GM03348 (cell line): ENCODE results near the gene AP2B1.
A peak's percentile ranks its signal among the peaks of the same experiment; 100 is the strongest.
"Not testable (repeated sequence)": the region's sequence is repeated elsewhere in the genome, so short reads cannot be mapped to it uniquely, and the experiment has no call there.

ENCODE experiments used
- DNase-seq: peaks from one replicate; pipeline ENCODE4 v3.0.0; 2012; ENCODE audit warnings: low spot score

Gene AP2B1

DNA sequence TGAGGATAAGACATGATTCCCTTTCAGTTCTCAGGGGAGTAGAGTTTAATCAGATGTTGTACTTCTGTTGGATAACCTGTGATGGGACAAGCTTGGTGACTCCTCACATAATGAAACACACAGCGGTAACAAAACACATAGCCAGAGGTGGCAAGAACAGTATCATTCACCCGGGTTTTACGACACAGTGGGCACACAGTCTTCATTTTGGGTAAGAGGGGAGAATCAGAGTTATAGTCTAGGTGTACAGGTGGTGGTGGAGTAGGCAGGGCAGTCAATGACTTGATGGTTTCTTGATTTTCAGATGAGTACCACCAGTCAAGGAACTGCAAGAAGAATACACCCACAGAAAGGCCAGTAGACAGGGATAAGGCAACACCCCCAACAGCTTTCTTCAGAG lies 11.4 kb upstream of the AP2B1 start:
- no peak for DNase-seq

DNA sequence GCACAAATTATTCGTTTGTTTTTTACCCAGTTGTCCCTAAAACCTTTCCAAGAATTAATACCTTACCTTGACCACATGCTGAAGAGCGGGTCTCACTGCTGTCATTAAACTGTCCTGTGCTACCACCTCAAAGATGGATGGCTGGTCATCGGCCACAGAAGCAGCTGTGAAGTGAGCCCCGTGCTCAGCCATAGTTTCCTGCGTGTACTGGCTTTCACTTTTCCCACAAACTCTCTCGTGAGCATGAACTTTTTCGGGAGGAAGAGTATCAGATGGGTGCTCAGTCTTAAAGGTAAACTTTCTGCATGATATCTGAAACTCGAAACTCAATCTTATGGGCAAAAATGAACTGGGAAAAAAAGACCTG lies 9.3 kb upstream of the AP2B1 start:
- peak; percentile 14 for DNase-seq

DNA sequence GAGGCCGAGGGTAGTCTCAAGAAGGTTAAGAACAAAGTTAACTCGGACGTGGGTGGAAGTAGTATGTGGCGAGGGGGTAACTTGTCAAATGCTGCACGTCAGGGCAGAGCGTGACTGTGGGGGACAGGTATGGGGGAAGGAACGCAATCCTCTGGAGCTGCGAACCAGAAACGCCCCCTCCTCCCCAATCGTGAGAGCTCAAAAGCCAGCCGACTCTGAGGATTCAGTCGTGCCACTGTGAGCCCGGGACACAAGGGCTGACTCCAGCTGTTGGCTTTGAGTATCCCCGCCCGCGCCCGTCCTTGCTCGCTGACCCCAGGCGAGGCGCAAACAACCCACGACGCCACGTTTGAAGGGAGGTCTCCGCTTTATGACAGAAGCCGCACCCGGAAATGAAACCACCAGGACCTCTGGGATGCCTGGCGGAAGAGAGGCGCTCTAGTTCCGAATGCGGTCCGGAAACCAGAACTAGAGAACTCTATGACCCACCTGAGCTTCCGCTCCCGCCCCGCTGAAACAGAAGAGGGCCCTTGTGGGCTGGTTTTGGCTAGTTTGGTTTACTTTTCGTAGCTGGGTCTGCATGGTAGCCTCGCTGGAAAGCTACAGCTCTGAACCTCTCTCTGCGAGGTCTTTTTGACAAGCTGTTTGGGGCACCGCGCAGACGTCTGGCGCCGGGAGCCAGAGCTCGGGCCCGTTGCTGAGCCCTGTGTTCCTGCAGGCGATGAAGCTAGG lies 8.8 kb upstream of the AP2B1 start, which contains the start of gene PEX12:
Gene PEX12, minus strand, starts transcription at position 375 of the 732 bp plus-strand sequence. CDS start 550 bp downstream, outside the sequence.
- peak; percentile 86 for DNase-seq

DNA sequence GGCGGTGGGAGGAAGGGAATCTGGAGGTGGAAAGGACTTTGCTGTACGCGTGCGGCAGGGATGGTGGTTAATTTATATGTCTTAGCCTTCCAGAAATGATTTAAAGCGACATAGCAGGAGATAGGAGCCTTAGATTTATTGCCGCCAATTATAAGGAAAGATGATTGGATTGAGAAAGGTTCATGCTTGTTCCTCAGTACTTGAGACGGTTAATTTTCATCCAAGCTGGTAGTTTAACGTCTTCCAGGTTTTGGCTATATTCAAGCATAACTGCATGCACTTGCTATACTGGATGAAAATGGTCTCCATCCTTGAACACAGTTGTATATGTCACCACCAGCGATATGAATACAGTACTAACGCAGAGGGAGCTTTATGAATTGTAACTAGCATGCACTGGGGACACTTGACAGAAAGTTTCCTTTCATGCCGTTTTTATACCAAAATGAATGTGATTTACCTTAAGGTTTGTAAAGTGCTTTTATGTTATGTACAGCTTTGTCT lies 8.1 kb upstream of the AP2B1 start:
- no peak for DNase-seq

DNA sequence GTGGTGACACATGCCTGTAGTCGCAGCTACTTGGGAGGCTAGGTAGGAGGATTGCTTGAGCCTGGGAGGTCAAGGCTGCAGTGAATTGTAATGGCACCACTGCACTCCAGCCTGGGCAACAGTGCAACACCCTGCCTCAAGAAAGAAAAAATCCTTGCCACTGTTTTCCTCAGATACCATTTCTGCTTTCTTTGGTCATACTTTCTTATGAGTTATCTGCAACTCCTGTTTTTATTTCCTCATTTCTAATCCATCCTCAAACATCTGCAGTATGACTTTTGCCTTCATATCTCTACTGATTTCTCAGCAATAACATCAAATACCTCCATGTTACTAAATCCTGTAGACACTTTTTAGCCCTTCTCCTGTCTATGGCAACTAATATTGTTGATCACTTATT lies 3.1 kb upstream of the AP2B1 start:
- DNase-seq = no peak

DNA sequence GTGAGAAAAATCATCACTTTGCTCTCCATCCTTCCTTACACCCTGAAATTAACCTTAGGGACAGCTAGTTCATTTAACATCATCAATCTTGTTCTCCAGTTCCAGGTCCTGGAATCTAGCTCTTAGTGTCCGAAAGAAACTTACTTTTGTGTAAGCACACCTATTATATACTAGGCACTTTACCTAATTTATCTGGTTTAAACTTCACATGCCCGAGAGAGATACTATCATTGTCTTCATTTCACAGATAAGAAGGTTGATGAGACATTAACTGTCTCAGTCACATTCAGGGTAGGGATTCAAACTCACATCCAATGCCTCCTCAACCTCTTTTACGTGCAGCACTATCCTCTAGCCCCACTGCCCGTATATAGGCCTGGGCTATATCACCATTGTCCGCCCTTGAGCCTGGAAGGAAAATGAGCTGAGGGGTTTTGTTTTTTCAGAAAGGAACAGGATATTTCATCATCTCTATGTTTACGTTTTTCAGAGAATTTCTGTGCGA lies 501 bp upstream of the AP2B1 start:
- DNase-seq = no peak

DNA sequence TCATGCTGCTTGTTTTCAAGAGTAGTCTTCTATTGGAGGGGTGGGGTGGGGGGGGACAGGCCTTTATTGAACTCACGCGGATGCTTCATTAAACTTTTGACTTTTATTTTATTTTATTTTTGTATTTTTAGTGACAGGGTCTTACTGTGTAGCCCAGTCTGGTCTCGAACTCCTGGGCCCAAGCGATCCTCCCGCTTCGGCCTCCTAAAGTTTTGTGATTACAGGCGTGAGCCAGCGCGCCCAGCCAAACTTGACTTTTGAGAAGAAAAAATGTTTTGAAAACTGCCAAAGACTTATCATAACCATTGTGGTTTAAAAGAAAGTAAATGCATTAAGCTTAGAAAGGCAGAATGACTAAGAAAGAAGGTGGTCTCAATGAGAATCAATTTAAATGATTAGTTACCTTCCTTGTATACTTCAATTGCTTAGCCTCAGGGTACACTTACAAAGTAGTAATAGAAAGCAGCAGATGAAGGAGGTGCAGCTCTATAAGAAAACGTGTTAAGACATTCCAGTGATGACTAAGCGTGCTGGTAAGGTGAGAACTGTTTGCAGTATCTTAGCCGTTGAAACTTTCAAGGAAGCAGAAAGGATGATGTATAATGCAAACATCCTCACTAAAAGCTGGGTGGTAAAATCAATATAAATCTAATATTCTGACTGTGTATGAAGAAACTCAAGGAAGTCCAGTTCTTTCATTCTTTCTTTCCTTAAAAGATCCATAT lies 1.2 kb downstream of the AP2B1 start:
- DNase-seq = no peak

DNA sequence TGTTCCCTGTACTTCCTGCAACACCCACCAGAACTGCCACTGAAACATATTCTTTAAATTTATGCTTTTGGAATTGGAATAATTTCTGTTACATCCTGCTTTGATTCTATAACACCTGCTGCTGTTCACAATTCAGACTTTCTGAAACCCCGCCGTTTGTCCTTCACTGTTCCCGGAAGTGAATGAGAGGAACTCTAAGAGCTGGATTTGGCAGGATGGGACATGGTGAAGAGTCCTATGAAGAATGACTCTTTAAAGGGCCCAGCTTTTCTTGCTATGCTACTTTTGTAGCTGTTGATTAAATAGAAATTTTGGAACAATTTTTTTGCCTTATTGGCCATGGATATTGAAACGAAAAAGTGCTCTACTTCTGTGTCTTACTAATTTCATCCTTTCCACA lies 8.9 kb downstream of the AP2B1 start:
- DNase-seq = no peak

DNA sequence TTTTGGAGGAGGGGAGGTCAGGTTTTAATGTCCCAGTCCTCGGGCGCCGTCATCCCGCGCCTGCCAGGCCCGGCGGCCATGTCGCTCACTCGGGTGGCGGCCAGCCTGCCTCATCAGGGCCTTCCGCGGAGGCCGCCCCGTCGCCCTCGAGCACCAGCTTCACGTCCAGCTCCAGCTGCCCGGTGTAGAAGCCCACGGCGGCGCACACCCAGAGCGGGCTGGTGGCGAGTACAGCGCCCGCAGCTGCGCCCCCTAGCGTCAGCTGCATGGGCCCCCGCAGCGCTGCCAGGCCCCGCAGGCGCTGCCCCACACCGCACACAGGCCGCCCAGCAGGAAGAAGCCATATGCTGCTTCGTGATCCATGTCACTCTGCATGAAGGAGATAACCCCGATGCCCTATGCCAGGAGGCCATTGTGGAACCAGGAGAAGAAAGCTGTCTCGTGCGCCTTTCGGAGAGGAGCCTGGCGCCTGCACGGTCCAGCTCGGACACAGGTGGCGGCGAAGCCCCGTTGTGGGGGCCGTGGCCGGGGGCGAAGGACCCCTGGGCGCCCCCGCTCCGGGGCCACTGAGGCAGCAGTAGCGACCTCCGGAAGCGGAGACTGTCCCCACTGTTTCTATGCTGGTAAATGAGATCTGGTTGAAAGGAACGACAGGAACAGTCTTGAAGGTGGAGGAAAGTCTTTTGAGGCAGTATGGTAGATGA lies 9.6 kb downstream of the AP2B1 start:
- no peak for DNase-seq

DNA sequence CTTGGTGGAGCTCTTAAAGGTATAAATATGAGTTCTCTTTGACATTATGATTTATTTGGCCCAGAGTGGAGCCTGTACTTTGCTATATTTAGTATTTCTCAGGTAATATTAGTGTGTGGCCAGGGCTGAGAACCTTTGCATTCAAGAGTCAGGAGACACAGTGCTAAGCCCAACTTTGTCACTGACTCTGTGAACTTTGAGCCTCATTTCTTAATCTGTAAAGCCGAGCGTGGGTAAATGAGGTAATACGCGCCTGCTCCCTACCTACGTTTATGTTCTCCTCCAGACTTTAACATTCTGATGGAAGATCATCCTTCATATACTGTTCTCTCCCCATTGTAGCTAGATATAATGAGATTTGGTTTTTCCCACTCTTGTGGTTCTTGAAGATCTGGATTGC lies 10.5 kb downstream of the AP2B1 start:
- no peak for DNase-seq

DNA sequence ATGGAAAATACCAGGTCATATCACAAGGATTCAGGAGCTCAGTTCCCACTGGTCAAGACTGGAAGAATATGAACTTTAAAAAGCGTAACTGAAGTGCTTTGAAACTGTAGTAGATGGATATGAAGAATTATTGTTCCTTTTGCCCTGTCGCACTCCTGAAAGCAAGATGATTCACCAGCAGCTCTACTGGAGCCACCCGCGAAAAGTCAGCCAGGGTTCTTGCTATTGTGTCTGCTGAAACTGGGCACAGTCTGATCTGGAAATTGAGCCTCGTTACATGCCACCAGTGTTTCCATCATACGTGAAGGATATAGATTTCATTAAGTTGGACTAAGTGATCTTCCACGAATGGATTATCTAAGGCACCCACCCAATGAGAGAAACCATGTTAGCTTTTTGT lies 16.6 kb downstream of the AP2B1 start:
- DNase-seq = no peak

DNA sequence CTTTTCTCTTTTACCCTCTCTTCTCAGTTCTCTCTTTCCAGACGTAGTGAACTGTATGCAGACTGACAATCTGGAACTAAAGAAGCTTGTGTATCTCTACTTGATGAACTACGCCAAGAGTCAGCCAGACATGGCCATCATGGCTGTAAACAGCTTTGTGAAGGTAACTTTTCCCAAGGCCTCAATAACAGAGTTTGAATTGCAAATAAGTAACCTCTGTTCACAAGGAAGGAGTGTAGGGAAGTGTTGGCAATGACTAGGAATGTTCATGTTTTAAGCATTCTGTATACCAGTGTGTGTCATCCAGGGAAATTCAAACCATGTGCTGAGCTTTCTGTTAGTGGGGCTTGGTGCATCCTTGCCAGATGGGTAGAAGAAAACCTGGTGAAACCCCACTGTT lies 18.6 kb downstream of the AP2B1 start:
- DNase-seq = peak; percentile 75

DNA sequence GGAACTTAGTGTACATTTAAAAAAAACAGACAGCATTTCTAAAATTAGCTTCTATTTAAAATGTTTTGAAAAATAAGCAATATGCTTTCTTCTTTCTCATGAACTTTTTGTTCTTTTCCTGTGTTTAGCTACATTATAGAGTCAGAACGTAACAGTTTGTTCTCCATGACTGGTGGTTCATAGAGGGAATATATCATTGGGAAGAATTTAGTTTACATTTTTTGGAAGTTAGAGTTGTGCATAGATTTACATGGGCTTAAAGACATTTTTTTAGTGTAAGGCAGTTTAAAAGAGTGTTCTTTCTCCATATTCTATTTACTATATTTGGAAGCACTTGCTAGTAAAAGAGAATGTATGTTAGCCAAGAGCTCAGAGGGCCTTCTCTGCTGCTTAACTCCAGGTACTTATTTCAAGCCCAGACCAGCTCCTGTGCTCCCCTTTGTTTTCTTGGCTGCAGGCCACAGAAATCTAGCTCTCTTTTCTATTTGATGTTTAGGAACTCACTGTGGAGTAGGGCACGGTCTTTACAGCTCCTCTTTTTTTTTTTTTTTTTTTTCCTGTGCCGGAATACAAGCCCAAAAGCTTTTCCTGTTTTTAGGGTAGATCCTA lies 20.2 kb downstream of the AP2B1 start:
- DNase-seq = no peak

DNA sequence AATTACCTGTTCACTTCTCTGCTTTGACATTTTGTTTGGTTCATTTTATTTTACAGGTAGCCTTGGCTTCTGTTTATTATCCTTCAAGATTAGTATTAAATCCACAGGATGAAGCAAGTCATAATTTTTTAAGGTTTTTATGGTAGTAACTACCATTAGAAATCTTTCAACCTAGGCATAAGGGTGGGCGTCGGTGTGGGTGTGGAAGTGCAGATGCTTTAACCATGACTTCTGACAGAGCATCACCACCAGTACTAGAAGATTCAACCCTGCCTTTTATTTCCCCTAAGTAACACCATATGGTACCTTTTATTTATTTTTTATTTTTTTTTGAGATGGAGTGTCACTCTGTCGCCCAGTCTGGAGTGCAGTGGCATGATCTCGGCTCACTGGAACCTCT lies 22.7 kb downstream of the AP2B1 start:
- DNase-seq = no peak

DNA sequence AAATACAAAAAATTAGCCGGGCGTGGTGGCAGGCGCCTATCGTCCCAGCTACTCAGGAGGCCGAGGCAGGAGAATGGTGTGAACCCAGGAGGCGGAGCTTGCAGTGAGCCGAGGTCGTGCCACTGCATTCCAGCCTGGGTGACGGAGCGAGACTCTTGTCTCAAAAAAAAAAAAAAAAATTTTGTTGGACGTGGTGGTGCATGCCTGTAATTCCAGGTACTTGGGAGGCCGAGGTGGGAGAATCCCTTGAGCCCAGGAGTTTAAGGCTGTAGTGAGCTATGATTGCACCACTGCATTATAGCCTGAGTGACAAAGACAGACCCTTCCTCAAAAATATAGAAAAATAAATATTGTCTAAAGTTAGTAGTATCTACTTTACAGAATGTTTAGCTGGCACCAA lies 23.6 kb downstream of the AP2B1 start:
- DNase-seq = not testable (repeated sequence)

DNA sequence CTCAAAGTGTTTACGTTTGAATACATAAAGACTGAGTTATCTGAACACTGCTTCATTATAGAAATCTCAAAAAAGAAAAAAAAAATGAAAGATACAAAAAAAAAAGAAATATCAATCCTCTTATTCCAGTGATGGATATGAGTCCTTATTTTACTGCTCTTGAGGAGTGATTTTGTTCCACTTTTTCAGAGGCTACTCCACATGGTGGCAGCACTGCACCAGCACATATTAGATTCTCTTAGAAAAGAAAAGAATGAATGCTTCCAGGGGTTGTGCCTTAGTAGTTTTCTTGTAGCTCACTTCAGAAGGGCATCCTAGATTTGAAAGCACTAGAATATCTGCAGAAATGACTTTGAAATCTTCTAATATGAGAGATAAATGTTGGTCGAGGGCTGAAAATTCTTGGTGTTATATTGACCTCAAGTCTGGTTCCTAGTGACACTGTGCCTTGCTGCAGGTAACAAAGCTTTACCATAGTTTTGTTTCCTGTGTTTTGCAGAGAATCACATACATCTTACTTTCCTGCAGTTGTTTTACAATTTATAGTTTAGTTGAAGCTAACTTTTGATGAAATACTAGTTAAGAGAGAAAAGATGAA lies 25.9 kb downstream of the AP2B1 start:
- DNase-seq = peak; percentile 47

DNA sequence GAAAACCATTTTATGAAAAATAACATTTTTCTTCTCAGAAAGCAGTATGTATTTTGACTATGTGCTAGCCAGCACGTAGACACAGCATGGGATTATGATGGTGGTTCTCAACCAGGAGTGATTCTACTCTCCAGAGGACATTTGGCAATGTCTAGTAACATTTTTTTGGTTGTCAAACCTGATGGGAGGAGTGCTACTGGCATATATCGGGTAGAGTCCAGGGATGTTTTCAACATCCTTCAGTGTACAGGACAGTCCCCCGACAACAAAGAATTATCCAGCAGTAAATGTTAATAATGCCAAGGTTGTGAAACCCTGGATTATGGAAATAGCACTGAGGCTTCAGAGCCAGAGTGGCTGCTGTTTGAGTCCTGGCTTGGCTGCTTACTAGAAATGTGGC lies 27.7 kb downstream of the AP2B1 start:
- no peak for DNase-seq

DNA sequence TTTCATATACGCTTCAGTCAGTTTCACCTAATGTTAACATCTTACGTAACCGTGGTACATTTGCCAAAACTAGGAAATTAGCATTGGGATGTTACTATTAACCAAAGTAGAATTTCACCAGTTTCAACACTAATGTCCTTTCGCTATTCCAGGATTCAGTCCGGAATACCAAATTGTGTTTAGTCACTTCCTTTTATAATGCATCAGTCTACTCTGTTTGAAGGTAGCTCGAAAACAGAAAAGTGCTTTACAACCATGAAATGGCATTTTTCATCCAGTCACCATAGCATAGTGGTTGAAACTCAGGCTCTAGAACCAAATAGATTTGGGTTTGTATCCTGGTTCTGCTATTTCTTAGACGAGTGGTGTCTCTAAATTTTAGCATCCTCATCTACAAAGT lies 29.4 kb downstream of the AP2B1 start:
- no peak for DNase-seq

DNA sequence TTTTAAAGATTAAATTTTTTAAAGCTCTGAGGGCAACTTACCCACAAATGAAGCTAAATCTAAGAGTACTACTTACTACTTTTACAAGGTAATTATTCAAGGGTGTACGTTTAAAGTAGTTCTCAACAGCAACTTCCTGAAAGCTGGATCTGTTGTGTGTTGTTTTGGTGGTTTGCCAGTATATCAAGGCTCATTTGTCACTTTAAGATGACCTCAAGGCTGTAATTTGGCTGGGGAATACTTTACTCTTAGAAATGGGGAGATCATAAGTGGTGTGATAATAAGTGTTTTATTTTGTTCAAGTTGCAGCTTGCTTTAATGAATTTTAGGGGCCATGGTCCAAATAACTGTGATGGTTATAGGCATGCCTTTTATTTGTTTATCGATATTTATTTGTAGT lies 30.4 kb downstream of the AP2B1 start:
- DNase-seq = no peak

DNA sequence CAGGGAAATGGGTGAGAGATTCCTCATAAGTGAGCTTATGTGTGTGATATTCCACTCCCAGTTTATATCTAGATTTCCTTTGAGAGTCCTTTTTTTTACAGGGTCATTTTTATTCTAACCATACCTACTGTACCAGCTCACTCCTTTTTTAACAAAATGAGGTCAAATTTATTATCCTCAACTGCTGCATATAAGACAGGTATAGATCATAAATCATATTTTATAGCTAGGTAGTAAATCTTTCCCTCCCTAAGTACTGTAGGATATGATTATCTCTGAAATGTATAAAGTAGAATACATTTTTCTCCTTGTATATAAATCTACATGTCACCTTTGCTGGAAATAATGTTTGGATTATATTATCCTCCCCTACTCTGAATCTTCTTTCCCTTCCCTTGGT lies 31.5 kb downstream of the AP2B1 start:
- no peak for DNase-seq

DNA sequence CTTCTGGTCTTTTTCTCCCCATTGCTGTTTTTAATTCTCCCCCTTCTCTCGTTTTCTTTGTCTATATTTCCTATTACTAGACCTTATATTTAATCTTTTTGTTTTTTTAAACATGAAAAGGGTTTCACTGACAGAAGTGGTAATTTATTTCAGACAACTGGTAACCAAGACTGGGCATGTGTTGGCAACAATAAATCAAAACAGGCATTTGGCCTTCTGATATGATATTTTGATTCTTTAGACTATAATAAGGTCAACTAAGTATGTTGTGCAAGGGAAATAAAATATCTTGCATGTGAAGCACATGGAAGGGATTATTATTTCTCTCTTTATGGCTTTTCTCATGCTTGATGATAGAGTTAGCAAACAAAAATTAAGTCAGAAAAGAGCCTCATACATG lies 34.6 kb downstream of the AP2B1 start:
- DNase-seq = no peak

DNA sequence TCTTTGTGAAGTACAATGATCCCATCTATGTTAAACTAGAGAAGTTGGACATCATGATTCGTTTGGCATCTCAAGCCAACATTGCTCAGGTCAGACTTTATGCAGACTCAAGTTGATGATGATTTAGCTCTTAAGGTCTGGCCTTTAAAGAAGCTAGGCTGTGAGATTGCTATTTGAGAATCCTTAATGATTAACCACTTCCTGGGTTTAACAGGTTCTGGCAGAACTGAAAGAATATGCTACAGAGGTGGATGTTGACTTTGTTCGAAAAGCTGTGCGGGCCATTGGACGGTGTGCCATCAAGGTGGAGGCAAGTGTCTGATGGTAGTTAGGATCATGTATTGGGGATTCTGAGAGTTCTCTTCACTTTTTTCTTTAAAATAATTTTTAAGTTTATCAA lies 40.3 kb downstream of the AP2B1 start:
- DNase-seq = no peak
